Kidney tubule cell (primary cell): Measurements from ENCODE around the gene ACOT7.
"Not testable (repeated sequence)": the region's sequence is repeated elsewhere in the genome, so short reads cannot be mapped to it uniquely, and the experiment has no call there.

Source experiments
- DNase-seq: peaks from one replicate; pipeline ENCODE4 v3.0.0-alpha.2; 2018; ENCODE audit warnings: low spot score

Gene ACOT7

GRCh38 chr1:6396998-6397397, 3.4 kb upstream of the ACOT7 start:
- DNase-seq: no peak

GRCh38 chr1:6395781-6396244, 2.2 kb upstream of the ACOT7 start:
- DNase-seq: not testable (repeated sequence)

- DNase-seq: not testable (repeated sequence)
These were observed 1.6 kb upstream of the ACOT7 start for GRCh38 chr1:6395130-6395529.

GRCh38 chr1:6392809-6393399, 663 bp downstream of the ACOT7 start:
- peak; percentile 11 for DNase-seq

GRCh38 chr1:6391951-6392808, 1.4 kb downstream of the ACOT7 start:
- DNase-seq: peak; percentile 32

- no peak for DNase-seq
These were observed 3.6 kb downstream of the ACOT7 start for GRCh38 chr1:6389971-6390370.

- DNase-seq: peak; percentile 55
These were observed 7.1 kb downstream of the ACOT7 start for GRCh38 chr1:6386371-6386949.

- DNase-seq: peak; percentile 92
These were observed 7.9 kb downstream of the ACOT7 start for GRCh38 chr1:6385488-6386191.

- DNase-seq: no peak
These were observed 8.6 kb downstream of the ACOT7 start for GRCh38 chr1:6384962-6385361.

GRCh38 chr1:6384135-6384534, 9.4 kb downstream of the ACOT7 start:
- DNase-seq: no peak

- no peak for DNase-seq
These were observed 13.5 kb downstream of the ACOT7 start for GRCh38 chr1:6380037-6380436.

- DNase-seq: no peak
These were observed 15.3 kb downstream of the ACOT7 start for GRCh38 chr1:6378096-6378746.

- peak; percentile 46 for DNase-seq
These were observed 19.4 kb downstream of the ACOT7 start for GRCh38 chr1:6373961-6374720.

- DNase-seq: not testable (repeated sequence)
These were observed 21.3 kb downstream of the ACOT7 start for GRCh38 chr1:6372236-6372635.

- DNase-seq: no peak
These were observed 23.6 kb downstream of the ACOT7 start for GRCh38 chr1:6370006-6370405.

GRCh38 chr1:6367381-6368012, 26.1 kb downstream of the ACOT7 start:
- DNase-seq: no peak

GRCh38 chr1:6365047-6365446, 28.5 kb downstream of the ACOT7 start:
- no peak for DNase-seq

- peak; percentile 65 for DNase-seq
These were observed 30.3 kb downstream of the ACOT7 start for GRCh38 chr1:6363085-6363884.

- DNase-seq: no peak
These were observed 32.3 kb downstream of the ACOT7 start for GRCh38 chr1:6361124-6361775.
